Smooth muscle cell (in vitro differentiated cells): ENCODE data around the gene STARD8. TPM values are rescaled to one million over a fixed set of nuclear protein-coding genes. Genes with fewer than 3 reads are reported as not detected.

ENCODE experiments used
- DNase-seq: peaks from one replicate; lab custom pipeline; 2025; ENCODE audit not compliant: unreplicated experiment; lab: John Stamatoyannopoulos, UW
- H2AFZ ChIP-seq: fragments of 200-600 bp; sonication (generic); 2 replicates; pipeline ENCODE4 v1.6.0; 2016; ENCODE audit warnings: antibody characterized with exemption, low read depth, mild to moderate bottlenecking
- H3F3A ChIP-seq: fragments of 200-600 bp; sonication (generic); 2 replicates; pipeline ENCODE4 v1.6.0; 2017; ENCODE audit warnings: antibody characterized with exemption, low read depth
- H3K27ac ChIP-seq: fragments of 200-600 bp; sonication (generic); 2 replicates; pipeline ENCODE4 v1.5.1; 2016; ENCODE audit warnings: low read depth, mild to moderate bottlenecking
- H3K27me3 ChIP-seq: fragments of 200-600 bp; sonication (generic); 2 replicates; pipeline ENCODE4 v1.6.1; 2016; ENCODE audit warnings: low read depth, mild to moderate bottlenecking
- H3K36me3 ChIP-seq: fragments of 200-600 bp; sonication (generic); 2 replicates; pipeline ENCODE4 v1.5.1; 2016; ENCODE audit warnings: low read depth
- H3K4me1 ChIP-seq: fragments of 200-600 bp; sonication (generic); 2 replicates; pipeline ENCODE4 v1.5.1; 2016; ENCODE audit warnings: low read depth
- H3K4me2 ChIP-seq: fragments of 200-600 bp; sonication (generic); 2 replicates; pipeline ENCODE4 v1.6.0; 2016; ENCODE audit warnings: mild to moderate bottlenecking
- H3K4me3 ChIP-seq: fragments of 200-600 bp; sonication (generic); 2 replicates; pipeline ENCODE4 v1.5.1; 2016; ENCODE audit warnings: mild to moderate bottlenecking
- H3K79me2 ChIP-seq: fragments of 200-600 bp; sonication (generic); 2 replicates; pipeline ENCODE4 v1.6.0; 2016; ENCODE audit warnings: low read depth, mild to moderate bottlenecking
- H3K9ac ChIP-seq: fragments of 200-600 bp; sonication (generic); 2 replicates; pipeline ENCODE4 v1.6.0; 2016; ENCODE audit warnings: low read depth
- H3K9me3 ChIP-seq: fragments of 200-600 bp; sonication (generic); replicated peaks from 2 replicates; pipeline ENCODE4 v1.5.1; 2016; ENCODE audit warnings: low read depth
- H4K20me1 ChIP-seq: fragments of 200-600 bp; sonication (generic); 2 replicates; pipeline ENCODE4 v1.6.0; 2016; ENCODE audit warnings: low read depth
- CTCF ChIP-seq: fragments of 200-600 bp; sonication (generic); IDR thresholded peaks from 2 replicates; pipeline ENCODE4 v1.5.1; 2017; ENCODE audit warnings: borderline replicate concordance, mild to moderate bottlenecking, antibody characterized with exemption; ENCODE audit not compliant: insufficient read depth, poor library complexity, severe bottlenecking
- WGBS: methylation state at CpG from one replicate; pipeline ENCODE4 v1.1.7; 2016; ENCODE audit warnings: low lambda C conversion rate; 5-methylcytosine and 5-hydroxymethylcytosine counted together
- polyA plus RNA-seq: library from polyadenylated mRNA; unstranded; fragments of >200 nt; fragmentation: Nextera tagmentation; extraction: Ambion mirVana; gene quantifications from 2 replicates; pipeline ENCODE4 v1.2.1, GENCODE V29; 2016
- total RNA-seq: library from RNA; depleted of rRNA; stranded (reverse); fragments of >200 nt; gene quantifications from 2 replicates; pipeline ENCODE4 v1.2.3, GENCODE V29; 2014

The STARD8 gene
- total and polyA plus RNA-seq, 2 experiments from 2014 or later: 0.27 to 0.38 TPM

GRCh38 chrX:68696267-68696990 is 49.0 kb downstream of the STARD8 start:
- Histone ChIP-seq H3K4me3 (no peak overlapping the region), H3K9ac (no peak overlapping the region), H3K79me2 (no peaks in the 10 kb centered on the region), H3K27ac (no peak overlapping the region), H4K20me1 (no peaks in the 10 kb centered on the region), H2AFZ (no peak overlapping the region), H3F3A (no peaks in the 10 kb centered on the region), H3K27me3 (no peaks in the 10 kb centered on the region), H3K36me3 (no peaks in the 10 kb centered on the region), H3K9me3 (no peaks in the 10 kb centered on the region), H3K4me2 (no peak overlapping the region), H3K4me1 (no peaks in the 10 kb centered on the region)
- TF ChIP-seq CTCF: no peak
- WGBS: 73% methylated on average over 6 of the region's 6 CpGs
- no peak for DNase-seq

- no peak for TF ChIP-seq CTCF
- Histone ChIP-seq H3K4me1 (no peaks in the 10 kb centered on the region), H3K9ac (no peak overlapping the region), H3K27me3 (no peaks in the 10 kb centered on the region), H3K79me2 (no peaks in the 10 kb centered on the region), H3K4me3 (no peak overlapping the region), H2AFZ (no peak overlapping the region), H3K9me3 (no peaks in the 10 kb centered on the region), H3F3A (no peaks in the 10 kb centered on the region), H3K4me2 (no peak overlapping the region), H3K36me3 (no peaks in the 10 kb centered on the region), H4K20me1 (no peaks in the 10 kb centered on the region), H3K27ac (no peak overlapping the region)
- DNase-seq: no peak
- WGBS: 72% methylated on average over 6 of the region's 6 CpGs
Measured at GRCh38 chrX:68697036-68697435, 49.6 kb downstream of the STARD8 start.

GRCh38 chrX:68697465-68698125 is 50.1 kb downstream of the STARD8 start:
- no peaks in the 10 kb centered on the region for H3K4me1 ChIP-seq
- WGBS: 69% methylated on average over 6 of the region's 6 CpGs

More at GRCh38 chrX:68697465-68698125, 50.1 kb downstream of the STARD8 start:
- H3K27me3 ChIP-seq: no peaks in the 10 kb centered on the region
- no peaks in the 10 kb centered on the region for H3K79me2 ChIP-seq
- no peak overlapping the region for H3K4me3 ChIP-seq
- no peak overlapping the region for H2AFZ ChIP-seq
- H3K9ac ChIP-seq: no peak overlapping the region
- H3K9me3 ChIP-seq: no peaks in the 10 kb centered on the region
- H3K36me3 ChIP-seq: no peaks in the 10 kb centered on the region
- H3K27ac ChIP-seq: no peak overlapping the region
- no peaks in the 10 kb centered on the region for H4K20me1 ChIP-seq
- no peak for DNase-seq
- no peak overlapping the region for H3K4me2 ChIP-seq
- no peaks in the 10 kb centered on the region for H3F3A ChIP-seq
- TF ChIP-seq CTCF: no peak
